Loucy (cell line): Measurements from ENCODE around the gene COL23A1.

Experiments
- CTCF ChIP-seq: fragments of 200-600 bp; sonication (generic); conservative IDR thresholded peaks from 2 replicates; pipeline ENCODE4 v1.5.1; 2014; ENCODE audit warnings: mild to moderate bottlenecking, antibody characterized with exemption, low read length
- EZH2phosphoT487 ChIP-seq: fragments of 200-600 bp; IDR thresholded peaks from 2 replicates; pipeline ENCODE4 v1.6.1; 2018; ENCODE audit warnings: antibody characterized with exemption, mild to moderate bottlenecking, moderate library complexity, borderline replicate concordance

GRCh38 chr5:178637356-178638074, 47.3 kb upstream of the COL23A1 start:
- no peak for TF ChIP-seq CTCF
- no peak for TF ChIP-seq EZH2phosphoT487
